GM12874 (cell line): ENCODE measurements around the gene ENTR1.

Experiments
- CTCF ChIP-seq: IDR thresholded peaks from 2 replicates; pipeline ENCODE4 v1.5.1; 2011; ENCODE audit warnings: low read depth, mild to moderate bottlenecking, control low read depth, low read length, moderate library complexity; ENCODE audit not compliant: insufficient read depth

Gene ENTR1

GRCh38 chr9:136431782-136432350 lies 21.5 kb upstream of the ENTR1 start:
- TF ChIP-seq CTCF: no peak

- TF ChIP-seq CTCF: no peak
These were observed 20.3 kb upstream of the ENTR1 start for GRCh38 chr9:136430588-136431234.

GRCh38 chr9:136429683-136430491 lies 19.5 kb upstream of the ENTR1 start:
- TF ChIP-seq CTCF: no peak

- no peak for TF ChIP-seq CTCF
These were observed 18.7 kb upstream of the ENTR1 start for GRCh38 chr9:136429075-136429628.

- no peak for TF ChIP-seq CTCF
These were observed 16.4 kb upstream of the ENTR1 start for GRCh38 chr9:136426787-136427186.

GRCh38 chr9:136424750-136425362 lies 14.4 kb upstream of the ENTR1 start:
- TF ChIP-seq CTCF: no peak
